WI38 (cell line): ENCODE data around the gene ZNF586.
A peak's percentile ranks its signal among the peaks of the same experiment; 100 is the strongest.
"Not testable (repeated sequence)": the region's sequence is repeated elsewhere in the genome, so short reads cannot be mapped to it uniquely, and the experiment has no call there.

ENCODE experiments used
- H3K4me3 ChIP-seq: 2 replicates; pipeline ENCODE4 v1.5.1; 2011; ENCODE audit warnings: low read depth, mild to moderate bottlenecking, control low read depth, low read length
- TF ChIP-seq, protein P1 (sequence below): IDR thresholded peaks from 2 replicates; pipeline ENCODE4 v1.5.1; 2012; ENCODE audit warnings: low read depth, mild to moderate bottlenecking, control low read depth, low read length

Gene ZNF586

DNA sequence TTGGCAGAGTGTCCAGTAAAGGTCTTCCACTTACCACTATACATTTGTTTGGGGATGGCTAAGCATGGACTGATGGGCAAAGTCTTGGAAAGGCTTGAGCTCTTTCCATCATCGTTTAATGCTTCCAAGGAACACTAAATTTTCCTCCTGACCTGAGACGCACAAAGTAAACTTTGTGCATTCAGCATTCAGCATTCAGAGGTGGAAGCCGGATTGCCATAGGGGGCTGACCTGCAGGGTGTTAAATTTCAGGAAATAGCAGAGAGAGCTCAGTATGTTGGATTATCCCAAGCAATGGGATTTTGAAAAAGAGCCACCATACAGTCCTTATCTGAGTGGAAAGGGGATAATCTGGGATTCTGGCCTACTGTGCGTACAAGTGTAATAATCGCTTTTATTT, 31.2 kb downstream of the ZNF586 start:
- H3K4me3 ChIP-seq = no peak overlapping the region

DNA sequence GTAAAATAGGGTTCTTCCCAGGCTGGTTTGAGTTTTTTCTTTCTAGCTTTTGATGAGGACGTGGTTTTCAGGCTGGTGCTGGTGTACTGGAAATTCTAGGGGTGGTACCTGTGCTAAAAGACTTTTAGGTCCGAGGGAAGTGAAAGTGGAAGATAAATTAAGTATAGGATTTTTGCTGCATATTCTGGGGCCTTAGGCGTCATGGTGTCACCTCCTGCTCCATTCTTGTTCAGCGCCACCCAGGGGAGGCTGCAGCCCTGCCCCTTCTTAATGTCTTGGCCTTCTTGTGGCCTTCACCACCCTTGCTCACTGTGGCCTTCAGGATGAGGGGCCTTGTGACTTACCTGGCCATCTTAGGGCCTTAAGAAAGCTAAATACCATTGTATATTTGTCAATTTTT, 32.8 kb downstream of the ZNF586 start:
- no peak overlapping the region for H3K4me3 ChIP-seq
- TF ChIP-seq, protein P1, sequence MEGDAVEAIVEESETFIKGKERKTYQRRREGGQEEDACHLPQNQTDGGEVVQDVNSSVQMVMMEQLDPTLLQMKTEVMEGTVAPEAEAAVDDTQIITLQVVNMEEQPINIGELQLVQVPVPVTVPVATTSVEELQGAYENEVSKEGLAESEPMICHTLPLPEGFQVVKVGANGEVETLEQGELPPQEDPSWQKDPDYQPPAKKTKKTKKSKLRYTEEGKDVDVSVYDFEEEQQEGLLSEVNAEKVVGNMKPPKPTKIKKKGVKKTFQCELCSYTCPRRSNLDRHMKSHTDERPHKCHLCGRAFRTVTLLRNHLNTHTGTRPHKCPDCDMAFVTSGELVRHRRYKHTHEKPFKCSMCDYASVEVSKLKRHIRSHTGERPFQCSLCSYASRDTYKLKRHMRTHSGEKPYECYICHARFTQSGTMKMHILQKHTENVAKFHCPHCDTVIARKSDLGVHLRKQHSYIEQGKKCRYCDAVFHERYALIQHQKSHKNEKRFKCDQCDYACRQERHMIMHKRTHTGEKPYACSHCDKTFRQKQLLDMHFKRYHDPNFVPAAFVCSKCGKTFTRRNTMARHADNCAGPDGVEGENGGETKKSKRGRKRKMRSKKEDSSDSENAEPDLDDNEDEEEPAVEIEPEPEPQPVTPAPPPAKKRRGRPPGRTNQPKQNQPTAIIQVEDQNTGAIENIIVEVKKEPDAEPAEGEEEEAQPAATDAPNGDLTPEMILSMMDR = no peak

More for the DNA sequence above, 31.2 kb downstream of the ZNF586 start:
- TF ChIP-seq, protein P1 = no peak

DNA sequence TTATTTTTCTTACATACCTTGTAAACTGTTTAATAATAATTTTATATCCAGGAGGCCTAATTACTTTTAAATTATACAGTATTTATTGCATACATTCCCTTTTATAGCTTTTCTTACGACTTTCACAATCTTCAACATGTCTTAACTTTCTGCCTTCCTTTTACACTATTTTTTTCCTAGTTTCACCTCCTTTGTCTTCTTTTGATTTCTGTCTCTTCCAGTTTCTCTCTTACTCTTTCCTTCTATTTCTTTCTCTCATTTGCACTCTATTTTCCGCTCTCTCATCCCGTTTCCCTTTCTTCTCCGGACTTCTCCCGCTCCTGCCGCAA, 33.8 kb downstream of the ZNF586 start:
- TF ChIP-seq, protein P1 = no peak
- peak overlapping the region; percentile 73 for H3K4me3 ChIP-seq

DNA sequence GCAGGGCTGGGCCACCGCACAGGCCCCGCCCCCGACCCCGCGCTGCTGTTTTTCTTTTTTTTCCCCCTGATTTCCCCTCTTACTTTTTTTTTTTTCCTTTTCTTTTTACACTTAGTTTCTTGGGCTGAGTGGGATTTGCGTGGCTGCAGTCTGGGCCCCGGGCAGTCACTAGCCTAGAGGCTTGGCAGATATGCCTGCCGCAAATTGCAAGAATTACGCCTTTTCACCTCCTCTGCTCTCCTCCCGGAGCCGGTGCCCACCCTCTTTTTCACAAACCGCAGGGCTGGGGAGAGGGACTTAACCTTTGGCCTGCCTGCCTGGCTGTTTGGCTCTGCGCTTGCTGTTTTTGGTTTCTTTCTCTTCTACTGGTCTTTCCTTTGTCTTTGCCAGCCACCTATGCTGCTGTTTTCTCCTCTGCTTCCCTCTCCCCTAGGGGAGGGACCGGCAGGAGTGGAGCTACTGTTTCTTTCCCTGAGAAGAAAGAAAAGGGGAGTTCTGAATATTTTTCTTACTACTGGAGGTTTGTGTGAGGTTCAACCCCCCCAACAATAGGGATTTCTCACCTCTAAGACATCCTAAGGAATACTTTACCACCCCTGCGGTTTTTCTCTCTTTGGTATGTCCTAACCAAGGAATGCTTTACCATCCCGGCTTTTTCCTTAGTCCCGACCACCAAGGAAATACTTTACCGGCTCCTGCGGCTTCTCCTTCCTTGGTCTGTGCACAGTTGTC, 34.3 kb downstream of the ZNF586 start:
- H3K4me3 ChIP-seq = peak overlapping the region; percentile 73
- TF ChIP-seq, protein P1 = no peak

DNA sequence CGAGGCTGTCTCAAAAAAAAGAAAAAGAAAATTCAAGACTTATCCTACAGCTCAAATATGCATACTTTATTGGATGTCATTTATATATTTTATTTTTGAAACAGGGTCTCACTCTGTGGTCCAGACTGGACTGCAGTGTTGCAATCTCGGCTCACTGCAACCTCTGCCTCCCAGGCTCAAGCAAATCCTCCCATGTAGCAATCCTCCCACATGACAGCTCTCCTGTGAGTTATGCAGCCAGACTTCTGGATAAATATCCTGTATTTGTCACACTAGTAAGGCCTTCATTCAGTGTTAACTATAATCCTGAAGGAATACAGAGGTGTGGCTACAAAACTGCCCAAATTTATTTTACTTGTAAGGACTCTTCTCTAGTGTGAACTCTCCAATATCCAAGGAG, 38.1 kb downstream of the ZNF586 start:
- TF ChIP-seq, protein P1 = no peak
- H3K4me3 ChIP-seq = no peak overlapping the region

DNA sequence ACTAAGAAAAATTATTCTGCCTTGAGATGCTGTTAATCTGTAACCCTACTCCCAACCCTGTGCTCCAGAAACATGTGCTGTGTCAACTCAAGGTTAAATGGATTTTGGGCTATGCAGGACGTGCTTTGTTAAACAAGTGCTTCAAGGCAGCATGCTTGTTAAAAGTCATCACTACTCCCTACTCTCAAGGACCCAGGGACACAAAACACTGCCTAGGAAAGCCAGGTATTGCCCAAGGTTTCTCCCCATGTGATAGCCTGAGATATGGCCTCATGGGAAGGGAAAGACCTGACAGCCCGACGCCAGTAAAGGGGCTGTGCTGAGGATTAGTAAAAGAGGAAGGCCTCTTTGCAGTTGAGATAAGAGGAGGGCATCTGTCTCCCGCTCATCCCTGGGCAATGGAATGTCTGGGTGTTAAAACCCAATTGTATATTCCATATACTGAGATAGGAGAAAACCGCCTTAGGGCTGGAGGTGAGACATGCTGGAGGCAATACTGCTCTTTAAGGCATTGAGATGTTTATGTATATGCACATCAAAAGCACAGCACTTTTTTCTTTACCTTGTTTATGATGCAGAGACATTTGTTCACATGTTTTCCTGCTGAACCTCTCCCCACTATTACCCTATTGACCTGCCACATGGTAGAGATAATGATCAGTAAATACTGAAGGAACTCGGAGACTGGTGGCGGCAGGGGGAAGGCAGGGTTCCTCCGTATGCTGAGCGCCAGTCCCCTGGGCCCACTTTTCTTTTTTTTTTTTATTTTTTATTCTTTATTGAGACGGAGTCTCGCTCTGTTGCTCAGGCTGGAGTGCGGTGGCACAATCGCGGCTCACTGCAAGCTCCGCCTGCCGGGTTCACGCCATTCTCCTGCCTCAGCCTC, 41.2 kb downstream of the ZNF586 start:
- H3K4me3 ChIP-seq = not testable (repeated sequence)

DNA sequence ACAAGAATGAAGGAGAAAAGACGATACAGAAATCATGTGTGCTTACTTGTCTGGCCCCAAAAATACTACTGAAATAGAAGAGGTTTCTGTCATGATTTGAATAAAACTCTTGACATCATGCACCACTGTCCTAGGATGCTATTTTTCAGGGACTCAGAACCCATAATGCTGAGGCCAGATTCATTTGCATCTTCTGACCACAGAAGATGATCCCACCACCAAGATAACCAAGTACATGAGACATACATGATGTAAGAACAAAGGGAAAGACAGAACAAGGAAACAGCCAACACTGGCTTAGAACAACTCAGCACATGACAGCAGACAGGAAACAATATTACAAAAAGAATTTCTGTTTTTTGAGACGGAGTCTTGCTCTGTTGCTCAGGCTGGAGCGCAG, 42.8 kb downstream of the ZNF586 start:
- H3K4me3 ChIP-seq = no peak overlapping the region
- TF ChIP-seq, protein P1 = no peak

DNA sequence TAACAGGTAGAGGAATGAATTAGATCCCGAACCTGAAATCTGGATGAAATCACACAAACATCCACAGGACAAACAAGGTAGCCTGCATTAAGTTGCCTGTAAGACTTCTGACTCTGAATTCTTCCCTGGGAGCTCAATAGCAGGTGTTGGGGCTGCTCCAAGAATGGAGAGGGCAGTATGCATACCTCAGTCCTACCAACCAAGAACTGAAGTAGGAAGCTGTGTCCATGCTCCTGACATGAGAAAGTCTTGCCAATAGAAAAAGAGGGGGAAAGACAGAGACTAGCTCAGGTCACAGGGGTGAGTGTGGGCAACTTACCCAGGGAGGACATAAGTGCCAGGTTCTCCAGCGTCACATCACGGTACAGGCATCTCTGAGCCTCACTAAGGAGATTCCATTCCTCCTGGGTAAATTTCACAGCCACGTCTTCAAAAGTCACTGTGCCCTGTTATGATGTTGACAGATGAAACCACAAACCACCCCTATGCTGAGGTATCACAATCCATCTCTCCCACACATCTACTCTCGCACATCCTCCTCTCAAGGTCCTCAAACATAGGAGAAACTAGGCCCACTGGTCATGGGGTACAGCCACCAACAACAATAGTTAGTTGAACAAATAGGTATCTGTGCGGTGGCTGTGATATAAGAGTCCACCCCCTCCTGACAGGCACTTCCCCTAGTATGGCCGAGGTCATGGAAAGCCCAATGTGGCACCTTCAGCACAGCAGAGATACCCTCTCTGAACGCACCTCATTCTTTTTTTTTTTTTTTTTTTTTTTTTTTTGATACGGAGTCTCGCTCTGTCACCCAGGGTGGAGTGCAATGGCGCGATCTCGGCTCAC, 43.7 kb downstream of the ZNF586 start:
- not testable (repeated sequence) for H3K4me3 ChIP-seq
